OCI-LY7 (cell line): Measurements from ENCODE around the gene MGME1. TPM values are rescaled to one million over a fixed set of nuclear protein-coding genes. Genes with fewer than 3 reads are reported as not detected.

Experiments
- BruUV-seq: library from RNA; stranded (reverse); fragments of 400-500 nt; replicated peaks from 2 replicates; lab custom pipeline; 2021; lab: Mats Ljungman, UMichigan
- CTCF ChIA-PET: fragments of 300-600 bp; sonication (Branson Sonifier 250); formaldehyde crosslinking; loops from one replicate; lab custom pipeline; 2022; ENCODE audit warnings: antibody characterized with exemption; ENCODE audit not compliant: unreplicated experiment; lab: Charles Lee
- POLR2A ChIA-PET: fragments of 300-600 bp; sonication (Branson Sonifier 250); formaldehyde crosslinking; loops from one replicate; lab custom pipeline; 2022; ENCODE audit warnings: antibody characterized with exemption; lab: Charles Lee
- DNase-seq: peaks from one replicate; pipeline ENCODE4 v3.0.0-alpha.2; 2015; ENCODE audit warnings: low spot score
- H2AFZ ChIP-seq: fragments of 200-600 bp; sonication (generic), shearing (Covaris generic); 2 replicates; pipeline ENCODE4 v1.6.1; 2014; ENCODE audit warnings: mild to moderate bottlenecking, antibody characterized with exemption, low read length, moderate library complexity
- H3K27ac ChIP-seq: fragments of 200-600 bp; sonication (generic); 2 replicates; pipeline ENCODE4 v1.5.1; 2014; ENCODE audit warnings: mixed run types, low read depth, mild to moderate bottlenecking, moderate library complexity, low read length, inconsistent platforms; ENCODE audit not compliant: poor library complexity, severe bottlenecking
- H3K36me3 ChIP-seq: fragments of 200-600 bp; sonication (generic); 2 replicates; pipeline ENCODE4 v1.6.1; 2014; ENCODE audit warnings: mild to moderate bottlenecking, antibody characterized with exemption, low read length, moderate library complexity, mixed read lengths; ENCODE audit not compliant: insufficient read depth
- H3K4me1 ChIP-seq: fragments of 200-600 bp; sonication (generic); 2 replicates; pipeline ENCODE4 v1.5.1; 2014; ENCODE audit warnings: mild to moderate bottlenecking, low read length; ENCODE audit not compliant: insufficient read depth, poor library complexity, severe bottlenecking
- H3K4me2 ChIP-seq: fragments of 200-600 bp; sonication (generic); 2 replicates; pipeline ENCODE4 v1.6.1; 2014; ENCODE audit warnings: mild to moderate bottlenecking, low read length
- H3K4me3 ChIP-seq: fragments of 200-600 bp; sonication (generic); 2 replicates; pipeline ENCODE4 v1.5.1; 2014; ENCODE audit warnings: mild to moderate bottlenecking, low read depth, low read length; ENCODE audit not compliant: poor library complexity, severe bottlenecking
- H3K79me2 ChIP-seq: fragments of 200-600 bp; sonication (generic); 2 replicates; pipeline ENCODE4 v1.6.1; 2016; ENCODE audit warnings: low read depth, mild to moderate bottlenecking, low read length, moderate library complexity, mixed read lengths; ENCODE audit not compliant: insufficient read depth
- H3K9me2 ChIP-seq: fragments of 200-600 bp; sonication (generic); 2 replicates; pipeline ENCODE4 v1.6.1; 2016; ENCODE audit warnings: mild to moderate bottlenecking, low read length, mixed read lengths; ENCODE audit not compliant: insufficient read depth
- H3K9me3 ChIP-seq: fragments of 200-600 bp; sonication (generic); 2 replicates; pipeline ENCODE4 v1.6.1; 2014; ENCODE audit warnings: mild to moderate bottlenecking, mixed run types, low read length, mixed read lengths
- H4K20me1 ChIP-seq: fragments of 200-600 bp; sonication (generic); 2 replicates; pipeline ENCODE4 v1.6.1; 2014; ENCODE audit warnings: mild to moderate bottlenecking, antibody characterized with exemption, low read length, moderate library complexity, mixed read lengths; ENCODE audit not compliant: insufficient read depth
- EZH2phosphoT487 ChIP-seq: fragments of 200-600 bp; sonication (generic); IDR thresholded peaks from 2 replicates; pipeline ENCODE4 v1.6.1; 2018; ENCODE audit warnings: low read depth, borderline replicate concordance, mild to moderate bottlenecking, mixed run types, antibody characterized with exemption, low read length, moderate library complexity, mixed read lengths
- intact Hi-C: fragments of 100-400 bp; cut with micrococcal nuclease; formaldehyde crosslinking; loops from one replicate; pipeline ENCODE4 v1.10.0; 2022; ENCODE audit not compliant: unreplicated experiment
- total RNA-seq, 2 experiments: library from RNA; depleted of rRNA in 1 of 2; stranded (reverse); fragments of >200 nt in 1 of 2; shearing (Covaris generic) in 1 of 2; gene quantifications; 2 replicates each; pipeline ENCODE4 v1.2.3, GENCODE V29; 2014 to 2022
- TF ChIP-seq, protein P1 (sequence below): fragments of 200-600 bp; sonication (generic); conservative IDR thresholded peaks from 2 replicates; pipeline ENCODE4 v1.5.1; 2014; ENCODE audit warnings: mild to moderate bottlenecking, antibody characterized with exemption, low read length, moderate library complexity, mixed read lengths

Gene MGME1
- total RNA-seq, 2 experiments from 2014 or later = 46.6 to 80.1 TPM

GRCh38 chr20:18007534-18008292 is 38.9 kb downstream of the MGME1 start:
- no peak for TF ChIP-seq EZH2phosphoT487
- TF ChIP-seq, protein P1, sequence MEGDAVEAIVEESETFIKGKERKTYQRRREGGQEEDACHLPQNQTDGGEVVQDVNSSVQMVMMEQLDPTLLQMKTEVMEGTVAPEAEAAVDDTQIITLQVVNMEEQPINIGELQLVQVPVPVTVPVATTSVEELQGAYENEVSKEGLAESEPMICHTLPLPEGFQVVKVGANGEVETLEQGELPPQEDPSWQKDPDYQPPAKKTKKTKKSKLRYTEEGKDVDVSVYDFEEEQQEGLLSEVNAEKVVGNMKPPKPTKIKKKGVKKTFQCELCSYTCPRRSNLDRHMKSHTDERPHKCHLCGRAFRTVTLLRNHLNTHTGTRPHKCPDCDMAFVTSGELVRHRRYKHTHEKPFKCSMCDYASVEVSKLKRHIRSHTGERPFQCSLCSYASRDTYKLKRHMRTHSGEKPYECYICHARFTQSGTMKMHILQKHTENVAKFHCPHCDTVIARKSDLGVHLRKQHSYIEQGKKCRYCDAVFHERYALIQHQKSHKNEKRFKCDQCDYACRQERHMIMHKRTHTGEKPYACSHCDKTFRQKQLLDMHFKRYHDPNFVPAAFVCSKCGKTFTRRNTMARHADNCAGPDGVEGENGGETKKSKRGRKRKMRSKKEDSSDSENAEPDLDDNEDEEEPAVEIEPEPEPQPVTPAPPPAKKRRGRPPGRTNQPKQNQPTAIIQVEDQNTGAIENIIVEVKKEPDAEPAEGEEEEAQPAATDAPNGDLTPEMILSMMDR = no peak
- intact Hi-C loops = no loop called here
- H3K79me2 ChIP-seq = no peaks in the 10 kb centered on the region
- no peak overlapping the region for H3K27ac ChIP-seq
- H3K9me2 ChIP-seq = no peaks in the 10 kb centered on the region
- no peak overlapping the region for H3K4me3 ChIP-seq
- H3K4me1 ChIP-seq = peaks cover 19% of the 10 kb centered on the region
- no peaks in the 10 kb centered on the region for H3K9me3 ChIP-seq
- H3K36me3 ChIP-seq = no peaks in the 10 kb centered on the region
- H4K20me1 ChIP-seq = no peaks in the 10 kb centered on the region
- no peak overlapping the region for H2AFZ ChIP-seq
- no peak overlapping the region for H3K4me2 ChIP-seq
- POLR2A ChIA-PET = interaction anchor here (0.6 kb wide), 1 partner anchor 1287 kb away, joined by 3 read pairs; no protein-coding TSS in a partner anchor
- BruUV-seq = no TSS peak
- CTCF ChIA-PET = no interaction called here
- no peak for DNase-seq

DNA sequence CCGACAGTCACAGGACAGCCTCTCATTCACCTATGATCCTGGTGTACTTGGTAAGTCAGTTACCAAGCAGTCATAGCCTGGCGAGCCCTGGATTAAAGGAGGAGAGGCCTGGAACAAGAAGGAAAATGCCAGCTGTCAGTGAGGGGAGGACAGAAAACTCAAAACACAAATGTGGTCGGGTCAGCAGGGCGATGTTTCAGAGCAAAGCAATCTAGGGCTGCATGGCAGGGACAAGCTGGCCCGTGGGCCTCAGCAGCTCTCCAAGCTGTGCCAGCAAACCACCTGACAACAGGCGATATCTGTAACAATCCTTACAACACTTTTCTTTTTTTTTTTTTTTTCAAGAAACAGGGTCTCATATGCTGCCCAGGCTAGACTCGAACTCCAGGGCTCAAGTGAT is 40.3 kb downstream of the MGME1 start:
- H2AFZ ChIP-seq = no peak overlapping the region
- H3K4me2 ChIP-seq = no peak overlapping the region
- no peak overlapping the region for H3K4me3 ChIP-seq
- no TSS peak for BruUV-seq
- TF ChIP-seq EZH2phosphoT487 = no peak
- TF ChIP-seq, protein P1 = no peak
- no peaks in the 10 kb centered on the region for H3K79me2 ChIP-seq
- no peaks in the 10 kb centered on the region for H4K20me1 ChIP-seq
- intact Hi-C loops = no loop called here
- no peak overlapping the region for H3K27ac ChIP-seq
- ChIA-PET CTCF (no interaction called here), POLR2A (interaction anchor here (0.6 kb wide), 1 partner anchor 133 kb away, joined by 3 read pairs; no protein-coding TSS in a partner anchor)
- no peaks in the 10 kb centered on the region for H3K36me3 ChIP-seq
- H3K9me3 ChIP-seq = no peaks in the 10 kb centered on the region
- H3K4me1 ChIP-seq = peaks cover 11% of the 10 kb centered on the region
- no peak for DNase-seq
- no peaks in the 10 kb centered on the region for H3K9me2 ChIP-seq

GRCh38 chr20:18011482-18011881 is 42.7 kb downstream of the MGME1 start:
- intact Hi-C loops = no loop called here
- CTCF ChIA-PET = no interaction called here
- Histone ChIP-seq H4K20me1 (no peaks in the 10 kb centered on the region), H3K4me2 (no peak overlapping the region), H3K4me1 (no peaks in the 10 kb centered on the region), H3K79me2 (no peaks in the 10 kb centered on the region), H3K9me3 (no peaks in the 10 kb centered on the region), H3K36me3 (no peaks in the 10 kb centered on the region), H2AFZ (no peak overlapping the region), H3K4me3 (no peak overlapping the region), H3K27ac (no peak overlapping the region), H3K9me2 (no peaks in the 10 kb centered on the region)
- TF ChIP-seq, protein P1 = no peak
- TF ChIP-seq EZH2phosphoT487 = no peak
- DNase-seq = no peak
- BruUV-seq = no TSS peak
- POLR2A ChIA-PET = no interaction called here
